Measurements from ENCODE around the gene TSPAN16.

TSPAN16 gene

DNA sequence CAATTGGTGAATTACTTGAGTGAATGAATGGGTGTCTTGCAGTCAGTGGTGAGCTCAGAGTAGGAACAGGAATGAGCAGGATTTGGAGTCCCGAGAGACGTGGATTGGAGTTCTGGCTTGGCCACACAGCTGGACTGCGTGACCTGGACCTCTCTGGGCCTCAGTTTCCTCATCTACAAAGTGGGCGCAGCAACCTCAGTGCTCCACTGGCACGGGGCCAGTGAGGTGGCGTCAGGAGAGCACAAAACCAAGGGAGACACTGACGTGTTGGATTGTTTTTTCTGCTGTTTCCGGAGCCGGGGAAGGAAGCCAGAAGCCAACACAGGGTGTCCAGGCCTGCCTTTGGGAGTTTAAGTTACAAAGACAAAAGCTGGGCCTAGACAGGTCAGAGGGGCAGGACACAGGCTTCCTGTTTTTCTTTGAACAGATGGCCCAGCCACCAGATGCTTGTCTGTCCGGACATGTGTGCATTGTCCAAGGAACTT lies 27.1 kb upstream of the TSPAN16 start:
- 82 to 84% methylated on average over 10 of the region's 10 CpGs for WGBS, 2 experiments (ENCODE audit: insufficient coverage in 2 of 2)
- Histone ChIP-seq H3K36me3 (ENCODE audit: control insufficient read depth, insufficient read depth, low read length) (no peaks in the 10 kb centered on the region), H3K27ac (ENCODE audit: low read depth, low read length, severe bottlenecking) (peak overlapping the region; percentile 74), H3K9me3 (ENCODE audit: control insufficient read depth, low read length) (no peaks in the 10 kb centered on the region), H3K4me3 (ENCODE audit: extremely low read depth, insufficient read depth, low read length, poor library complexity, severe bottlenecking) (no peak overlapping the region), H3K4me1 (ENCODE audit: control insufficient read depth, insufficient read depth, low read length, poor library complexity, severe bottlenecking) (no peaks in the 10 kb centered on the region)

DNA sequence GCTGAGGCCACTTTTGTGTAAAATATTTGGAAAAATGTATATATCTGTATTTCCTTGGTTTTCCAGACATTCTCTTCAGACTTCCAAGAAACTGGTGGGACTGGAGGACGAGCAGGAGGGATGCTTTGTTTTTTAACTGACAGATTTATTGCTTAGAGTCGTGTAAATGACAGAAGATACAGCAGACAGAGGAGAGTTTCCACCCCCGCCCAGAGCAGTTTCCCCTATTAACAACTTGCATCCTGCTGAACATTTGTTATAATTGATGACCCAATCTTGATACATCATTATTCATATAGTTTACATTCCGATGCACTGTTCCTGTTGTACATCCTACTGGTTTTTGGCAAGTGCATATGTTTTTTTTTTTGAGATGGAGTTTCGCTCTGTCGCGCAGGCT lies 26.6 kb upstream of the TSPAN16 start:
- WGBS, 2 experiments (ENCODE audit: insufficient coverage in 2 of 2), result no CpG with 5 or more reads among the region's 7 CpGs
- Histone ChIP-seq H3K9me3 (ENCODE audit: control insufficient read depth, low read length) (no peaks in the 10 kb centered on the region), H3K36me3 (ENCODE audit: control insufficient read depth, insufficient read depth, low read length) (no peaks in the 10 kb centered on the region), H3K27ac (ENCODE audit: low read depth, low read length, severe bottlenecking) (peak overlapping the region; percentile 74), H3K4me3 (ENCODE audit: extremely low read depth, insufficient read depth, low read length, poor library complexity, severe bottlenecking) (no peak overlapping the region), H3K4me1 (ENCODE audit: control insufficient read depth, insufficient read depth, low read length, poor library complexity, severe bottlenecking) (no peaks in the 10 kb centered on the region)

GRCh38 chr19:11273296-11273695 lies 22.7 kb upstream of the TSPAN16 start:
- no peaks in the 10 kb centered on the region for H3K4me1 ChIP-seq (ENCODE audit: control insufficient read depth, insufficient read depth, low read length, poor library complexity, severe bottlenecking)

GRCh38 chr19:11273989-11274388 lies 22.0 kb upstream of the TSPAN16 start:
- Histone ChIP-seq H3K4me3 (ENCODE audit: extremely low read depth, insufficient read depth, low read length, poor library complexity, severe bottlenecking) (no peak overlapping the region), H3K36me3 (ENCODE audit: control insufficient read depth, insufficient read depth, low read length) (no peaks in the 10 kb centered on the region), H3K9me3 (ENCODE audit: control insufficient read depth, low read length) (no peaks in the 10 kb centered on the region), H3K27ac (ENCODE audit: low read depth, low read length, severe bottlenecking) (no peak overlapping the region), H3K4me1 (ENCODE audit: control insufficient read depth, insufficient read depth, low read length, poor library complexity, severe bottlenecking) (no peaks in the 10 kb centered on the region)
- WGBS, 2 experiments (ENCODE audit: insufficient coverage in 2 of 2), result 40 to 67% methylated on average over 3 of the region's 5 CpGs

More at GRCh38 chr19:11273296-11273695, 22.7 kb upstream of the TSPAN16 start:
- Histone ChIP-seq H3K36me3 (ENCODE audit: control insufficient read depth, insufficient read depth, low read length) (no peaks in the 10 kb centered on the region), H3K27ac (ENCODE audit: low read depth, low read length, severe bottlenecking) (no peak overlapping the region), H3K9me3 (ENCODE audit: control insufficient read depth, low read length) (no peaks in the 10 kb centered on the region), H3K4me3 (ENCODE audit: extremely low read depth, insufficient read depth, low read length, poor library complexity, severe bottlenecking) (no peak overlapping the region)
- WGBS, 2 experiments (ENCODE audit: insufficient coverage in 2 of 2), result 79 to 93% methylated on average over 2 of the region's 2 CpGs

GRCh38 chr19:11274533-11275086 lies 21.4 kb upstream of the TSPAN16 start:
- H3K9me3 ChIP-seq (ENCODE audit: control insufficient read depth, low read length), result no peaks in the 10 kb centered on the region
- WGBS, 2 experiments (ENCODE audit: insufficient coverage in 2 of 2), result 62 to 100% methylated on average over 2 to 3 of the region's 4 CpGs

GRCh38 chr19:11278670-11279069 lies 17.3 kb upstream of the TSPAN16 start:
- no peaks in the 10 kb centered on the region for H3K9me3 ChIP-seq (ENCODE audit: control insufficient read depth, low read length)
- WGBS, 2 experiments (ENCODE audit: insufficient coverage in 2 of 2), result 92% methylated on average over 2 of the region's 6 CpGs; no CpG with 5 or more reads in 1 of the 2 experiments
- no peak overlapping the region for H3K27ac ChIP-seq (ENCODE audit: low read depth, low read length, severe bottlenecking)
- no peaks in the 10 kb centered on the region for H3K4me1 ChIP-seq (ENCODE audit: control insufficient read depth, insufficient read depth, low read length, poor library complexity, severe bottlenecking)
- no peaks in the 10 kb centered on the region for H3K36me3 ChIP-seq (ENCODE audit: control insufficient read depth, insufficient read depth, low read length)
- H3K4me3 ChIP-seq (ENCODE audit: extremely low read depth, insufficient read depth, low read length, poor library complexity, severe bottlenecking), result no peak overlapping the region

More at GRCh38 chr19:11274533-11275086, 21.4 kb upstream of the TSPAN16 start:
- Histone ChIP-seq H3K36me3 (ENCODE audit: control insufficient read depth, insufficient read depth, low read length) (no peaks in the 10 kb centered on the region), H3K4me3 (ENCODE audit: extremely low read depth, insufficient read depth, low read length, poor library complexity, severe bottlenecking) (no peak overlapping the region), H3K27ac (ENCODE audit: low read depth, low read length, severe bottlenecking) (no peak overlapping the region), H3K4me1 (ENCODE audit: control insufficient read depth, insufficient read depth, low read length, poor library complexity, severe bottlenecking) (no peaks in the 10 kb centered on the region)

DNA sequence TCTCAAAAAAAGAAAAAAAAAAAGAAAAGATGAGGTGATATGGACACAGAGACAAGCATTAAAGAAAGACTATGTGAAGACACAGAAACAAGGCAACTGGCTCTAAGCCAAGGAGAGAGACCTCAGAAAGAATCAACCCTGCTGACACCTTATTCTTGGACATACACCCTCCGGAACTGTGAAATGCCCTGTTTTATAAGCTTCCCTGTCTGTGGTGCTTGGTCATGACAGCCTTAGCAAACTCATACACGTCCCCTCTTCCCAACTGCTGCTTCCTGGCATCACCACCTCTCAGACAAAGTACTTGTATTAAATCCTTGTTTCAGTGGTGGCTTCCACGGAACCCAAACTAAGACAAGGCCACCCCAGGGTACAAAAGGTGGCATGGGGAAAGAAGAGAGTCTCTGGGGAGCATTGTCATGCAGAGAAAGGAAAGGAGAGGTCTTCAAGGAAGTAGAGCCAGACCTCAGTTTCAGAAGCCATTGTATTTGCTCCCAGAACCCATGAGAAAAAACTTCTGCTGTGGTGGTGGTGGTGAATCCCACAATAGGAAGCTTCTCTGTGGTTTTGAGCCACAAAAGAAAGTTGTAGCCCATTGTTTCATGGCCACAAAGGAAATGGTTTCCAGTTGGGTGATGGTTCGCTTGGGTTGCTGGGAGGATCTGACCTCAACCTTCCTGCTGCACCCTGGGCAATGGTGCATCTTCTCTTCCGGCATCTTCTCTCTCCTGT lies 16.3 kb upstream of the TSPAN16 start:
- H3K4me1 ChIP-seq (ENCODE audit: control insufficient read depth, insufficient read depth, low read length, poor library complexity, severe bottlenecking), result no peaks in the 10 kb centered on the region
- peak overlapping the region; percentile 73 for H3K27ac ChIP-seq (ENCODE audit: low read depth, low read length, severe bottlenecking)
- no peaks in the 10 kb centered on the region for H3K36me3 ChIP-seq (ENCODE audit: control insufficient read depth, insufficient read depth, low read length)
- WGBS, 2 experiments (ENCODE audit: insufficient coverage in 2 of 2), result 77 to 93% methylated on average over 3 of the region's 5 CpGs
- no peaks in the 10 kb centered on the region for H3K9me3 ChIP-seq (ENCODE audit: control insufficient read depth, low read length)
- no peak overlapping the region for H3K4me3 ChIP-seq (ENCODE audit: extremely low read depth, insufficient read depth, low read length, poor library complexity, severe bottlenecking)

DNA sequence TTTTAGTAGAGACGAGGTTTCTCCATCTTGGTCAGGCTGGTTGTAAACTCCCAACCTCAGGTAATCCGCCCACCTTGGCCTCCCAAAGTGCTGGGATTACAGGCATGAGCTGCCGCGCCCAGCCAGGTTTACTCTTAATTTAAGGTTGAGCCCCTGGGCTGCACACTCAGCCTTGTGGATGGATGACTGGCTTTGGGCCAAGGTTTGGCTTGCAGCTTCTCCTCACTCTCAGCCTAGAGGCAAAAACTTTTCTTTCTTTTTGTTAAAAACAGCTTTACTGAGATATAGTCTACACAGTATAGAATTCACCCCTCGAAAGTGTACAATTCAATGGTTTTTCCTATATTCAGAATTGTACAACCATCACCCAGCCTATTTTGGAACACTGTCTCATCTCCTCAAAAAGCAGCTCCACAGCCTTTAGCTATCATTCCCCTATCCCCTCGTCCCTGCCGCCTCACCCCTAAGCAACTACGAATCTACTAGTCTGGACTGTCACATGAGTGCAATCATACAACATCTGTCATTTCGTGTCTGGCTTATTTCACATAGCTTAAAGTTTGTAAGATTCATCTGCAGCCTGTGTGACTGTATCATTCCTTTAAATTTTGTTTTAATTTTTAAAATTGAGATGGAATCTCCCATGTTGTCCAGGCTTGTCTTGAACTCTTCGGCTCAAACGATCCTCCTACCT lies 14.5 kb upstream of the TSPAN16 start:
- Histone ChIP-seq H3K27ac (ENCODE audit: low read depth, low read length, severe bottlenecking) (no peak overlapping the region), H3K9me3 (ENCODE audit: control insufficient read depth, low read length) (no peaks in the 10 kb centered on the region), H3K4me3 (ENCODE audit: extremely low read depth, insufficient read depth, low read length, poor library complexity, severe bottlenecking) (no peak overlapping the region), H3K4me1 (ENCODE audit: control insufficient read depth, insufficient read depth, low read length, poor library complexity, severe bottlenecking) (no peaks in the 10 kb centered on the region), H3K36me3 (ENCODE audit: control insufficient read depth, insufficient read depth, low read length) (no peaks in the 10 kb centered on the region)
- WGBS, 2 experiments (ENCODE audit: insufficient coverage in 2 of 2), result 87 to 91% methylated on average over 8 to 10 of the region's 11 CpGs

DNA sequence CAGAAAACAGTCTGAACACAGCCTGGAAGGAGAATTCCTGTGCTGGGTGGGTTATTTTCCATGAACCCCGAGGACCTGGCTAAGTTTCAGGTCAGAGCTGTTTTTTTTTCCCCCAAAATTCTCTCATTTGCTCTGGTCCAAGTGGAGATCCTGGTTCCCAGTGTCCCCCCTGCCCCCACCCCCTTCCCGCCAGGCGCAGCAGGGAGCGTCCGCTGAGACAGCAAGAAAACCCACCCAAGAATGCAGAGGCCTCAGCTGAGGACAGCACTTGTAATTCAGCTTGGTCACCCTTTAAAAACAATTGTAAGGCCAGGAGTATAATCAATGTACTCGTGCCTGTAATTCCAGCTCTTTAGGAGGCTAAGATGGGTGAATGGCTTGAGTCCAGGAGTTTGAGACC lies 11.4 kb upstream of the TSPAN16 start:
- Histone ChIP-seq H3K4me1 (ENCODE audit: control insufficient read depth, insufficient read depth, low read length, poor library complexity, severe bottlenecking) (no peaks in the 10 kb centered on the region), H3K9me3 (ENCODE audit: control insufficient read depth, low read length) (no peaks in the 10 kb centered on the region), H3K4me3 (ENCODE audit: extremely low read depth, insufficient read depth, low read length, poor library complexity, severe bottlenecking) (no peak overlapping the region), H3K27ac (ENCODE audit: low read depth, low read length, severe bottlenecking) (no peak overlapping the region), H3K36me3 (ENCODE audit: control insufficient read depth, insufficient read depth, low read length) (no peaks in the 10 kb centered on the region)
- WGBS, 2 experiments (ENCODE audit: insufficient coverage in 2 of 2), result 40 to 78% methylated on average over 1 to 3 of the region's 6 CpGs

- Histone ChIP-seq H3K4me3 (ENCODE audit: extremely low read depth, insufficient read depth, low read length, poor library complexity, severe bottlenecking) (no peak overlapping the region), H3K4me1 (ENCODE audit: control insufficient read depth, insufficient read depth, low read length, poor library complexity, severe bottlenecking) (no peaks in the 10 kb centered on the region), H3K27ac (ENCODE audit: low read depth, low read length, severe bottlenecking) (no peak overlapping the region), H3K9me3 (ENCODE audit: control insufficient read depth, low read length) (no peaks in the 10 kb centered on the region), H3K36me3 (ENCODE audit: control insufficient read depth, insufficient read depth, low read length) (no peaks in the 10 kb centered on the region)
- 80 to 95% methylated on average over 3 to 4 of the region's 6 CpGs for whole genome bisulfite sequencing, 2 experiments (ENCODE audit: insufficient coverage in 2 of 2)
These were observed 9.5 kb upstream of the TSPAN16 start for GRCh38 chr19:11286312-11286974.

All from mesodermal cell (in vitro differentiated cells).